ENCODE results near the gene CDHR2.

CDHR2 gene

GRCh38 chr5:176530393-176530982 is 18.7 kb upstream of the CDHR2 start:
- no peak for DNase-seq

- peak; percentile 37 for DNase-seq
These were observed 17.9 kb upstream of the CDHR2 start for GRCh38 chr5:176530983-176531901.

- DNase-seq, result no peak
These were observed 17.1 kb upstream of the CDHR2 start for GRCh38 chr5:176531902-176532493.

GRCh38 chr5:176532795-176533194 is 16.3 kb upstream of the CDHR2 start:
- no peak for DNase-seq

GRCh38 chr5:176533390-176533789 is 15.8 kb upstream of the CDHR2 start:
- no peak for DNase-seq

DNA sequence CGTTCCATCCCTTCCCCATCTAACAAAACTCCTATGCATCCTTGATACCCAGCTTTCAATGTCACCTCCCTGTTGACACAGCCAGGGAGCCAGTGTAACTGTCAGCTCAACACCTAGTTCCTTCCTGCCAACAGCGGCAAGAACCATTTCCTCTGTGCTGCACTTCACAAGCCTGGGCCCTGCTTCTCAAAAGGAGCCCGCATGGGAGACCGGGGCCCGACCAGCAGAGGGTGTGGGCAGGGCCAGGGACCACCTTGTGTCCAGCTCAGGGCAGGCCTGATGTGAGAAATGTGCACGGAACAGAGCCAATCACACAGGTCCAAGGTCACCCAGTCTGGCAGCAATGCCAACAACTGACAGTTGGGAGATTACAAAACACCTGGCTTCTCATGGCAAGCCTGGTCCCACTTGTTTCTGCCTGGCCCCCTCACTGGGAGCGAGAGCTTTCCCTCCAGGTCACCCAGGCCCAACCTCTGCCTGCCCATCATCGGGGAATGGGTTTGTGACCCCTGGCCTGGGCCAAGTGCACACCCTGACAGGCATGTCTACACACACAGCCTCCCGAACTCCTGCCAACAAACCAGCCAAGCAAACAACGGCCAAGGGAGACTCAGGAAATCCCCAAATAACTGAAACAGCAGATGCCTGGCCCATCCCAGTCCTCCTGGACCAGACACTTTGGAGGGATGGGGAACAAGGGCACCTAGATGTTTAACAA is 15.1 kb upstream of the CDHR2 start:
- no peak for DNase-seq

GRCh38 chr5:176534640-176535039 is 14.5 kb upstream of the CDHR2 start:
- no peak for DNase-seq

DNA sequence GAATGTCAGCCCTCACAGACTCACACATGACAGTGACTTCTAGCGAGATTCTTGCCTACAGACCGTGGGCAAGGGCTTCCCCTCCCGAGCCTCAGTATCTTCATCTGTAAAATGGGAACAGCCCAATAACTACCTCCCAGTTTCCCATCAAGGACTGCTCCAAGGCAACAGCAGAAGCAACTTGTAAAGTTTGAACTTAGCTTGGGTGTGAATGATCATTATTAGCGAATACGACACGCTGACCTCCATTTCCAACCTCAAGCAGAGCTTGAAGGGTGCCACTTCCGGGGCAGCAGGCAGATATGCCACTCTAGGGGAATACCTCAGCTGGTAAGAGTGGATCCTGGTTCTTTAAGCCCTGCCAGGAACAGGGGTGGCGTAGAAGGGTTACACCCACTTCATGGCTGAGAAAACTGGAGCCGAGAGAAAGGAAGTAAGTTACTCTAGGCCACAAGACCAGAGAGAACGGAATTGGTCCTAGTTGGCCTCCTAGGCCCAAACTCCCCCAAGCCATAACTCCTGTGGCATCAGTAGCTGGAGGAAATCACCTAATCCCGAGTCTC is 14.0 kb upstream of the CDHR2 start:
- no peak for DNase-seq

DNA sequence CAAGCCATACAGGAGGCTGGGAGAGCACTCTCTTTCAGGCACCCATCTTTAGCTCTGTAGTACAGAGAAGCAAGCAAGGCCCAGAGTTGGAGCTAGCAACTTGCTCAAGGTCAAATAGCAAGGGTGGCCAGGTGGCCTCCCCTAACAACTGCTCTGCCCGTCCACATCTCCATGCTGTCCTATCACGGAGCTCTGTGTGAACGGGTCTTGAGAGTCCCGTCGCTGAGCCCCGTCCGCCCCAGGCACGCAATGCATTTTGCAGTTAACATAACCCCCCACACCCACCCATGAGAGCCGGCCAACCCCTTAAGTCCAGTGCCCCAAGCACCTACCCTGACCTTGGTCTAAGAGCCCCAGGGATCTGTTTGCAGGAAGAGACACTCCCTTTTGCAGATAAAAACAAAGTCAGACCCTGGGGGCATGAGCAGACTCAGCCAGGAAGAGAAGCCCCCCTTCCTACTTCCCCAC is 13.4 kb upstream of the CDHR2 start:
- DNase-seq, result no peak

DNA sequence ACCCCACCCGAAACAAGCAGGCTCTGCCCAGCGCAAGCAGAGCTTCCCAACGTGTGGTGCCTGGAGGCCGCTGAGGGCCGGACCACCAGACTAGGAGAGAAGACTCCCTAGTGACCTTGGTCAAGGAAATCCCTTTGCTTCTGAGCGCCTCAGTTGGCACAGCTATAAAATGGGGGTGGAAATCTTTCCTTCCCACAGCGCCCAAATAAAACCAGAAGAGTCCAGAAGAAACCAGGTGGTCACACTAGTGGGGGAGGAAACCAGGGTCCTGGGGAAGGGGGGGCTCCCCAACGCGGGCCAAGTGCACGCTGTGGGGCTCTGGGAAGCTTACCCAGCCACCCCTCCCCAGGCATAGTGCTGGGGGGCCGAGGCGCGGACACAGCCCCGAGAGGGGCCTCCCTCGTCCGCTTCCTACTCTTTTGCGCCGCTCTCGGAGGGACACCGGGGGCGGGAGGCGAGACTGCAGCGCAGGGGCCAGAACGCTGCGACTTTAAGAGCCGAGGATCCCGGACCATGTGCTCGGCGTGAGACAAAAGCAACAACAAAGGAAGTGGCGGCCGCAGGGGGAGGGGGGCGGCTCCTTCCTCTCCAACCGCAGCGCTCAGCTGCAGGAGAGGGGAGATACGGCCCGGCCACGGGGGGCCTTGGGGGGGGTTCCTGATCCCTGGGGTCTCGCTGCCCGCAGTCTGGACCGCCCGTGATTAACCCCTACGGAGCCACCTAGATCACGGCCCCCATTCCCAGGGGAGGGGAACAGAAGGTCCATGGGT is 12.8 kb upstream of the CDHR2 start:
- DNase-seq, result peak; percentile 71

DNA sequence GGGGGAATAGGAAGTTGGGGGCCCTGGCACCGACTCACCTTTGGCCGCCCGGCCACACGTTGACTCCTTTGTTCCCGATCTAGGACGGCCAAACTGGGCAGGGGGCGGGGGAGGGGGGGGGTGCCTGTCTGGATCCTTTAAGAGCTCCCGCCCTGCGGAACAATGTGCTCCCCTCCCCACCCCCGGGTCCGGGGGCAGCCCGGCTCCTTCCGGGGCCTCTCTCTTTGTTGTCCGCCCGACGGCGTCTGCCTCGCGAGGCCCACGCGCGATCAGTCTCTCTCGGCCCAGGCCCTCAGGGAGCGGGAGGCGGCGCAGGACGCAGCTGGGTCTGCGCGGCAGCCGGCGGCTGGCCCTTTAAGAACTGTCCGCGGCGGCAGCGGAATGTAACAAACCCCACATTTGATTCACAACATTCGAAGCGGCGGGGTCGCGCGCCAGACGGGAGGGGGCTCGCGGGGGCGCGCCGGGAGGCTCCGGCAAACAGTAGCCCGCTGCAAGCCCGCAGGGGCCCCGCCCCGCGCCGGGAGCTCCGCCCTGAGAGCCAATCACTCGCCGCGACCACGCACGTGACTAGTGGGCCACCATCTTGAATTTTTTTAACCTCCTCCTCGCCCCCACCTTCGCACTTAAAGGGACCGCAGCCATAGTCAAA is 12.1 kb upstream of the CDHR2 start, which contains the start of gene RNF44:
Gene RNF44, minus strand, starts transcription at position 501 of the 652 bp plus-strand sequence. CDS start 4,930 bp downstream, outside the sequence.
- DNase-seq, result peak; percentile 96

DNA sequence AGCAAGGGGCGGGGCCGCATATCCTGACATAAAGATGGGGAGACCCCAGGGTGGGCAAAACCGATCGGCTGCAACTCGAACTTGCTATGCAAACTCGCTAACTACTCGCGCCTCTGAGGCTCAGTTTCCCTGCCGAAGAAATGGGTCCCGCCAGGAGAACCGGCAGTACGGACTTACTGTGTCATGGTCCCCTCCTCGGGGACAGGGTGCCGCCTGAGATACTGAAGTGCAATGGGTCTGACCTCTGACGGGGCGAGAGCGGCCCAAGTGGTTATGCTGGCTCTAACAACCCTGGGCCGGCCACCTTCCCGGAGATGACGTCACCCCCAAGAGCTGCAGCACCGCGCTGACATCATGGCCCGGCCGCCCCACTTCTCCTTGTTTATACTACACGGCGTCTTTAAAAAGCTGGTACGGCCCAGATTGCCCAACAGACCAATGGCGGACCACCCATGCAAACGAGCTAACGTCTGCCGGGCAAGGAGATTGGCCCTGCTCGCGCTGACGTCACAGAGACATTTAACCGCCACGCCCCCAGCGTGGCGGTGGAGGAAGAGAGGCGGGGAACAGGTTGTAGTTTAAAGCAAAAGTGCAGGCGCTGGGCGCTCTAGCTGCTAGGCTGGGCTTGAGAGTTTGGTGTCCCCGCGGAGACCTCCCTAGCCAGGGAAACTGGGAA is 11.4 kb upstream of the CDHR2 start:
- DNase-seq, result peak; percentile 93

DNA sequence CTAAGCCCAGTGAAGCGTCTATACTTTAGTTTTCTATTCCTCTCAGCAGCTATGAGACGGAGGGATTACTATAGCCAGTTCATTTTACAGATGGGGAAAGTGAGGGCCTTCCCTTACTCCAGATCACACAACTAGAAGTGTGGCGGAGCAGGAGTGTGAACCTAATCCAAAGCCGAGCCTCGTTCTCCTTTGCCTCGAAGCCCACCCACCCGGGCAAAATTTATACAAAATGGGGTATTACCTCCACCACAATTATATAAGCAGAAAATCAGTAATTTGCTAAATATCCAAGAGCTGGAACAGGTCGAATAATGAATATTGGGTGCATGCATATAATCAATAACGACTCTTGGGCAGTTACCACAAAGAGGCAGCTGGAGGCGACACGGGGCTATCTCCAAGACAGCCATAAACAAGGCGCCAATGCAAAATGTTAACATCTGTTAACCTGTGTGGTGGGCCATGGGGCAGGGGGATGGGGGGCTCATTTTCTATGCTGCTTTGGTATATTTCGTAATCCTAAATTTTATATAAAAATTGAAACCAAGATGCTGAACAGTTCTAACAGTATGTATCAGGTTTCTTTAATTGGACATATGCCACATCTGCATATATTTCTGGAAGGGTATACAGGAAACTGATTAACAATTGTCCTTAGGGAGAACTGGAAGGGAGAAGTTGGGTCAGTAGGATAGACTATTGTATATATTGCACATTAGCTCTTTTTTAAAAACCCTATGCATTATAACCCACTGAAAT is 10.7 kb upstream of the CDHR2 start:
- no peak for DNase-seq

- no peak for DNase-seq
These were observed 10.2 kb upstream of the CDHR2 start for GRCh38 chr5:176538989-176539384.

DNA sequence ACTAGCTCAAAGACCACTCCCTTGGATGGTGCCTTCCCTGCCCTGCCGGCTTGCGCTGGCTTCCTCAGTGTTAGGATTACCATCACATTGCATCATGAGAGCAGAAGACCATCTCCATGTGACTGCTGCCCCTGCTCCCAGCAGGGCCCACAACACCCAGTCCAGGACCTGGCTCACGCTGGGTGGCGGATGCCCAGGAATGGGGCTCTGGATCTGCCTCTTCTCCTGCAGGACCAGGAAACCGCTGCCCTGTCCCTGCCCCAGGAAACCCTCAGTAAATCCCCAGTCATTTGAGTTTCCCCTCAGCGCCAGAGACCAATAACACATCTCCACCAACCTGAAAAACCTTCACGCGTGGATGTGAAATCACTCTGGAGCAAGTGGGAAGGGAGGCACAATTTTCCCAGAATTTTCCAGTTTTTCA is 8.7 kb upstream of the CDHR2 start:
- no peak for DNase-seq

GRCh38 chr5:176540956-176541337 is 8.2 kb upstream of the CDHR2 start:
- no peak for DNase-seq

- peak; percentile 63 for DNase-seq
These were observed 7.6 kb upstream of the CDHR2 start for GRCh38 chr5:176541338-176542134.

GRCh38 chr5:176542135-176542595 is 7.0 kb upstream of the CDHR2 start:
- peak; percentile 63 for DNase-seq
